Panc1 (cell line): ENCODE results near the gene SLC12A5. TPM values are rescaled to one million over a fixed set of nuclear protein-coding genes. Genes with fewer than 3 reads are reported as not detected.

Experiments used
- ATAC-seq: fragments of 200-7000 bp; cut with Tn5 transposase; 2 replicates; pipeline ENCODE4 v1.9.1; 2020; ENCODE audit warnings: mild to moderate bottlenecking, moderate library complexity
- BruUV-seq: library from RNA; stranded (reverse); fragments of 400-500 nt; replicated peaks from 2 replicates; lab custom pipeline; 2021; lab: Mats Ljungman, UMichigan
- CTCF ChIA-PET: fragments of 300-600 bp; sonication (Branson Sonifier 250); formaldehyde crosslinking; loops from one replicate; lab custom pipeline; 2022; ENCODE audit warnings: antibody characterized with exemption; lab: Charles Lee
- POLR2A ChIA-PET: fragments of 300-600 bp; sonication (Branson Sonifier 250); formaldehyde crosslinking; loops from one replicate; lab custom pipeline; 2022; ENCODE audit warnings: antibody characterized with exemption; lab: Charles Lee
- DNase-seq: peaks from one replicate; pipeline ENCODE4 v3.0.0-alpha.2; 2010; ENCODE audit warnings: low read depth, low spot score
- H3K27ac ChIP-seq: 2 replicates; pipeline ENCODE4 v1.5.1; 2011; ENCODE audit warnings: mild to moderate bottlenecking, low read length, inconsistent platforms
- H3K27me3 ChIP-seq: fragments of 200-500 bp; sonication (Bioruptor generic); 2 replicates; pipeline ENCODE4 v1.6.0; 2014; ENCODE audit warnings: low read length, inconsistent platforms; ENCODE audit not compliant: control insufficient read depth, insufficient read depth
- H3K36me3 ChIP-seq: fragments of 200-500 bp; sonication (Bioruptor generic); 2 replicates; pipeline ENCODE4 v1.5.1; 2014; ENCODE audit warnings: inconsistent platforms, mild to moderate bottlenecking, low read length, moderate library complexity; ENCODE audit not compliant: control insufficient read depth, insufficient read depth
- H3K4me1 ChIP-seq: 2 replicates; pipeline ENCODE4 v1.5.1; 2011; ENCODE audit warnings: inconsistent platforms, mild to moderate bottlenecking, low read length, moderate library complexity; ENCODE audit not compliant: control insufficient read depth, insufficient read depth
- H3K4me3 ChIP-seq, 2 experiments: 2 replicates each; pipeline ENCODE4 v1.5.1; 2011 to 2012; ENCODE audit warnings: low read depth in 2 of 2, low read length in 2 of 2, mild to moderate bottlenecking in 2 of 2, inconsistent platforms in 1 of 2, moderate library complexity in 1 of 2
- H3K9me3 ChIP-seq: fragments of 200-500 bp; sonication (Bioruptor generic); 2 replicates; pipeline ENCODE4 v1.5.1; 2014; ENCODE audit warnings: low read depth, mild to moderate bottlenecking, inconsistent platforms, low read length, moderate library complexity; ENCODE audit not compliant: control insufficient read depth, insufficient read depth
- CTCF ChIP-seq: fragments of 450-650 bp; IDR thresholded peaks from 2 replicates; pipeline ENCODE4 v1.5.1; 2017; ENCODE audit warnings: mild to moderate bottlenecking
- POLR2AphosphoS5 ChIP-seq: IDR thresholded peaks from 2 replicates; pipeline ENCODE4 v1.6.1; 2012; ENCODE audit warnings: mild to moderate bottlenecking, low read depth, low read length, moderate library complexity
- SIN3A ChIP-seq: IDR thresholded peaks from 2 replicates; pipeline ENCODE4 v1.6.1; 2012; ENCODE audit warnings: low read depth, mild to moderate bottlenecking, low read length, moderate library complexity, borderline replicate concordance; ENCODE audit not compliant: insufficient read depth
- TCF7L2 ChIP-seq: IDR thresholded peaks from 2 replicates; pipeline ENCODE4 v1.6.1; 2011; ENCODE audit warnings: mild to moderate bottlenecking, low read depth, low read length, inconsistent platforms
- in situ Hi-C: cut with HindIII; loops from 2 replicates; pipeline ENCODE4 v1.10.0; 2016; ENCODE audit warnings: low sequenced_read_pairs, low pct_unique_long_range_greater_than_20kb
- intact Hi-C: fragments of 100-400 bp; cut with micrococcal nuclease; formaldehyde crosslinking; loops from one replicate; pipeline ENCODE4 v1.10.0; 2022; ENCODE audit not compliant: unreplicated experiment
- total RNA-seq: library from RNA; stranded (reverse); gene quantifications from one replicate; pipeline ENCODE4 v1.2.1, GENCODE V29; 2021; ENCODE audit not compliant: unreplicated experiment
- TF ChIP-seq, protein P1 (sequence below), 2 experiments: IDR thresholded peaks; 2 replicates each; pipeline ENCODE4 v1.6.1; 2011 to 2012; ENCODE audit warnings: low read depth in 2 of 2, control low read depth in 1 of 2, low read length in 1 of 2, mild to moderate bottlenecking in 1 of 2, moderate library complexity in 1 of 2; ENCODE audit not compliant: insufficient read depth in 1 of 2

SLC12A5 gene
- total RNA-seq, 1 experiment from 2014 or later, result 11.8 TPM

DNA sequence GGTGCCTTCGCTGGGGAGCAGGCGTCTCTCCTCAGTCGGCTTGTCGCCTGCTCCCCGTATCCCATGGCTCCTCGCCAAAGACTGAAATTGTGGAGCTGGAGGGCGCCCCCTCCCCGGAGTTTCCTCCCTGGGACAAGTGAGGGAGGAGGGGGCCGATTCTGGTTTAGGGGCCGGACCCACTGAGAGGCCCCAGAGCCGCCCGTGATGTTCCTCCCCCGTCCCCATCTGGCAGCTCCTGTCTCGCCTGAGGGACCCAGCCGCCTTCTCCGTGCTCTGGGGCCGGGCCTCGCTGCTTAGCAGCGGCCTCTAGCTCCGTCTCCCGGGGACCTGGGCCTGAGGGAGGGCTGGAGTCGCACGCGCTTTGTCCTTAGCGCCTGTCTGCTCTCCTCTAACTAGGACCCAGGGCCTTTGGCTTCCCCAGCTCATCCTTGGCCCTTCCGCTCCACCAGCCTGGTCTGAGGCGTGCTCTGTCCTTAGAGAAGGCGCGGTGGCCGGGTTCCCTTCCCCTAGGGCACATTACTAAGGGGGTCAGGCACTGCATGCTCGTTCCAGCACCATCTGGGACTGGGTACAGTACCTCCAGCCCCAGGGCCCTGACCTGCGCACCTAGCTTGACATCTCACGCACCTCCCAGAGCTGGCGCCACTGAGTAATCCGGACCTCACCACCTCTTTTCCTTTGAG is 29.7 kb downstream of the SLC12A5 start:
- ChIA-PET CTCF (interaction anchor here (0.9 kb wide), 1 partner anchor 35 kb away, joined by 5 read pairs; no protein-coding TSS in a partner anchor), POLR2A (no interaction called here)
- TF ChIP-seq, protein P1, sequence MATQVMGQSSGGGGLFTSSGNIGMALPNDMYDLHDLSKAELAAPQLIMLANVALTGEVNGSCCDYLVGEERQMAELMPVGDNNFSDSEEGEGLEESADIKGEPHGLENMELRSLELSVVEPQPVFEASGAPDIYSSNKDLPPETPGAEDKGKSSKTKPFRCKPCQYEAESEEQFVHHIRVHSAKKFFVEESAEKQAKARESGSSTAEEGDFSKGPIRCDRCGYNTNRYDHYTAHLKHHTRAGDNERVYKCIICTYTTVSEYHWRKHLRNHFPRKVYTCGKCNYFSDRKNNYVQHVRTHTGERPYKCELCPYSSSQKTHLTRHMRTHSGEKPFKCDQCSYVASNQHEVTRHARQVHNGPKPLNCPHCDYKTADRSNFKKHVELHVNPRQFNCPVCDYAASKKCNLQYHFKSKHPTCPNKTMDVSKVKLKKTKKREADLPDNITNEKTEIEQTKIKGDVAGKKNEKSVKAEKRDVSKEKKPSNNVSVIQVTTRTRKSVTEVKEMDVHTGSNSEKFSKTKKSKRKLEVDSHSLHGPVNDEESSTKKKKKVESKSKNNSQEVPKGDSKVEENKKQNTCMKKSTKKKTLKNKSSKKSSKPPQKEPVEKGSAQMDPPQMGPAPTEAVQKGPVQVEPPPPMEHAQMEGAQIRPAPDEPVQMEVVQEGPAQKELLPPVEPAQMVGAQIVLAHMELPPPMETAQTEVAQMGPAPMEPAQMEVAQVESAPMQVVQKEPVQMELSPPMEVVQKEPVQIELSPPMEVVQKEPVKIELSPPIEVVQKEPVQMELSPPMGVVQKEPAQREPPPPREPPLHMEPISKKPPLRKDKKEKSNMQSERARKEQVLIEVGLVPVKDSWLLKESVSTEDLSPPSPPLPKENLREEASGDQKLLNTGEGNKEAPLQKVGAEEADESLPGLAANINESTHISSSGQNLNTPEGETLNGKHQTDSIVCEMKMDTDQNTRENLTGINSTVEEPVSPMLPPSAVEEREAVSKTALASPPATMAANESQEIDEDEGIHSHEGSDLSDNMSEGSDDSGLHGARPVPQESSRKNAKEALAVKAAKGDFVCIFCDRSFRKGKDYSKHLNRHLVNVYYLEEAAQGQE (IDR thresholded peaks at IDR 0.05; ENCODE audit: insufficient read depth in 1 of 2, low read depth in 2 of 2, low read length in 1 of 2), result no peak
- no peak for TF ChIP-seq CTCF
- TF ChIP-seq POLR2AphosphoS5, result no peak
- no peak for TF ChIP-seq TCF7L2
- TF ChIP-seq SIN3A, result no peak
- ATAC-seq (peak; percentile 40), DNase-seq (no peak)
- Histone ChIP-seq H3K4me1 (no peaks in the 10 kb centered on the region), H3K27me3 (no peaks in the 10 kb centered on the region; the same call in 1 of the 2 replicates), H3K9me3 (no peaks in the 10 kb centered on the region), H3K36me3 (0 out of 2 replicates have a peak, but pooled peaks cover 3% of the 10 kb centered on the region), H3K27ac (no peak overlapping the region), H3K4me3 (no peak overlapping the region)
- intact Hi-C loops (no loop called here), in situ Hi-C loops (no loop called here)
- BruUV-seq, result no TSS peak

GRCh38 chr20:46060301-46060881 is 31.4 kb downstream of the SLC12A5 start:
- in situ Hi-C loops (no loop called here), intact Hi-C loops (no loop called here)
- DNase-seq (no peak), ATAC-seq (no peak)
- POLR2A ChIA-PET, result interaction anchor here (0.6 kb wide), 1 partner anchor 16 kb away, joined by 4 read pairs; no protein-coding TSS in a partner anchor
- Histone ChIP-seq H3K4me1 (no peaks in the 10 kb centered on the region), H3K4me3 (no peak overlapping the region), H3K9me3 (no peaks in the 10 kb centered on the region), H3K27me3 (no peaks in the 10 kb centered on the region), H3K36me3 (peaks cover 14% of the 10 kb centered on the region; the same call in 1 of the 2 replicates), H3K27ac (no peak overlapping the region)
- BruUV-seq, result no TSS peak
- CTCF ChIA-PET, result no interaction called here
- TF ChIP-seq CTCF (no peak), SIN3A (no peak), POLR2AphosphoS5 (no peak), TCF7L2 (no peak)
- TF ChIP-seq, protein P1 (IDR thresholded peaks at IDR 0.05; ENCODE audit: insufficient read depth in 1 of 2, low read depth in 2 of 2, low read length in 1 of 2), result no peak
